ENCODE data around the gene EP400.

EP400 gene

GRCh38 chr12:132061641-132062430 is 112.1 kb downstream of the EP400 start:
- no peak for DNase-seq (ENCODE audit: insufficient read length, low spot score)
- FAIRE-seq: no peak

GRCh38 chr12:132062481-132062880 is 112.7 kb downstream of the EP400 start:
- DNase-seq (ENCODE audit: insufficient read length, low spot score) (no peak), FAIRE-seq (no peak)

- no peak for FAIRE-seq
- DNase-seq (ENCODE audit: insufficient read length, low spot score): no peak
These were observed 113.7 kb downstream of the EP400 start for GRCh38 chr12:132063491-132063890.

DNA sequence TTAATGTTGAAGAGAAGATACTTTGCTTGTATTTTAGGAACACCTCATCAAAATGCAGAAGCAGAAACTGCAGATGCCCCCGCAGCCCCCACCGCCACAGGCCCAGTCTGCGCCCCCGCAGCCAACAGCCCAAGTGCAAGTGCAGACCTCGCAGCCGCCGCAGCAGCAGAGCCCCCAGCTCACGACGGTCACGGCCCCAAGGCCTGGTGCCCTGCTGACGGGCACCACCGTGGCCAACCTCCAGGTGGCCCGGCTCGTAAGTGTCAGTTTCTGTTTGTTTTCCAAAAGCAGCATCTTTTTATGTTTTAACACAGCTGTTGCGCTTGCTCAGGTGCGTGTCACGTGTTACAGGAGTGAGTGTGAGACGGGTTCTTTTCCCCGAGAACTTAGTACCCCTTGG is 114.9 kb downstream of the EP400 start:
- DNase-seq (ENCODE audit: insufficient read length, low spot score): no peak
- no peak for FAIRE-seq

DNA sequence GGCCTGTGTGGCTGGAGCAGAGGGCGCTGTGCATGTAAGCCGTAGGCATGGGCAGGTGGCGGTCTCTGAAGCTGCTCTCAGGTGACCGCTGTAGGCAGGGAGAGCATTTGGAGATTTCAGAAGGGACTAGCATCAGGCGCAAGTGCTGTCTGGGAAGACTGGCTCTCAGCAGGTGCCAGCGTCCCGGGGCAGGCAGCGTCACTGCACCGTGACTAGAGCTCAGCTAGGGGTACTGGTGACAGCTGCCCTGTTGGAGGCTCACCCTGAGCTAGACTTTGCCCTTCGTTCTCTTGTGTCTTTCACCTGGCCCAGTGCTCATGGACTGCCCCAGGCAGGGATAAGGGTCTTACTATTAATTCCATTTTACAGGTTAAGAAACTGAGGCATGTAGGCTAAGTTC is 115.5 kb downstream of the EP400 start:
- DNase-seq (ENCODE audit: insufficient read length, low spot score) (no peak), FAIRE-seq (no peak)

- DNase-seq (ENCODE audit: insufficient read length, low spot score): no peak
- FAIRE-seq: peak; percentile 73
These were observed 116.0 kb downstream of the EP400 start for GRCh38 chr12:132065609-132066344.

GRCh38 chr12:132066345-132066685 is 116.6 kb downstream of the EP400 start:
- DNase-seq (ENCODE audit: insufficient read length, low spot score) (peak; percentile 55), FAIRE-seq (peak; percentile 93)

DNA sequence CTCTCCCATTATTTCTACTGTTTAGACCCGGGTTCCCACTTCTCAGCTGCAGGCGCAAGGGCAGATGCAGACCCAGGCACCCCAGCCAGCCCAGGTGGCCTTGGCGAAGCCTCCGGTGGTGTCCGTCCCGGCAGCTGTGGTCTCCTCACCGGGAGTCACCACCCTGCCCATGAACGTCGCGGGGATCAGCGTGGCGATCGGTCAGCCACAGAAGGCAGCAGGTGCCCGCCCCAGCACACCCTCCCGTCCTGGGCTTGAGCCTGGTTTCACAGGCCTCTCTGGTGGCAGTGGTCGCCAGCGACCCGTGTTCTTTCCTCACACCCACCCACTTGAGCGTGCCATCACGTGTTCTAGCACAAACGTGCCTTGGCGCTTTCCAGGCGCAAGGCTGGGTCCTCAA is 117.0 kb downstream of the EP400 start:
- DNase-seq (ENCODE audit: insufficient read length, low spot score): no peak
- no peak for FAIRE-seq

DNA sequence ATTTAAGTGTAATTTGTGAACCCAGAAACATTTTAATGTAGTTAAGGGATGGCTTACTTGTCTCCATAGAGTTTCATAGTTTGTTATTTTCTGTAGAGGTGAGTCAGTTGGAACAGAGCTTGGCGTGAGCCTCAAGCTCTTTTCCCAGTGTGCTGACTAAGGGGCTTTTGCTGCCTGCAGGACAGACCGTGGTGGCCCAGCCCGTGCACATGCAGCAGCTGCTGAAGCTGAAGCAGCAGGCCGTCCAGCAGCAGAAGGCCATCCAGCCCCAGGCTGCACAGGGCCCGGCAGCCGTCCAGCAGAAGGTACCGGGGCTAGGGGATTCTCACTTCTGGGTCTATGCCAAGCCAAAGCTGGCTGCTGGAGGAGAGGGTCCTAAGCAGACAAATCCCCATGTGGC is 117.4 kb downstream of the EP400 start:
- DNase-seq (ENCODE audit: insufficient read length, low spot score): no peak
- FAIRE-seq: no peak

DNA sequence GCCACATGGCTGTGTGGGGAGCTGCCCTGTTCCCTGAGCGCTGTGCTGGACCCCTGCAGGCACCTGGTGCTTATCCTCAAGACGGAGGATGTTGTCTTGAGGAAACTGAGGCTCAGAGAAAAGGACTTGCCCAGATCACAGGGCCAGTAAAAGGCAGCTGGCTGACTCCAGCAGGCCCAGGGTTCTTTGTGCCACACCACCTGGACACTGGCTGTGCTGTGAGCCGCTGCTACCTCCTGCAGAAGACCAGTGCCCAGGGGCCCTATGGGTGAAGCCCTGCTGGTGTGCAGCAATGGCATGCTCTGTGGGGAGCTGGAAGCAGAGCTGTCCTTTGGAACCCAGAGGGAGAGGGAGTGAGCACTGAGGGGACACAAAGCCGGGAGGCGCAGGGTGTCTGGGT is 118.5 kb downstream of the EP400 start:
- FAIRE-seq (no peak), DNase-seq (ENCODE audit: insufficient read length, low spot score) (no peak)

GRCh38 chr12:132069336-132069985 is 119.7 kb downstream of the EP400 start:
- DNase-seq (ENCODE audit: insufficient read length, low spot score) (no peak), FAIRE-seq (no peak)

DNA sequence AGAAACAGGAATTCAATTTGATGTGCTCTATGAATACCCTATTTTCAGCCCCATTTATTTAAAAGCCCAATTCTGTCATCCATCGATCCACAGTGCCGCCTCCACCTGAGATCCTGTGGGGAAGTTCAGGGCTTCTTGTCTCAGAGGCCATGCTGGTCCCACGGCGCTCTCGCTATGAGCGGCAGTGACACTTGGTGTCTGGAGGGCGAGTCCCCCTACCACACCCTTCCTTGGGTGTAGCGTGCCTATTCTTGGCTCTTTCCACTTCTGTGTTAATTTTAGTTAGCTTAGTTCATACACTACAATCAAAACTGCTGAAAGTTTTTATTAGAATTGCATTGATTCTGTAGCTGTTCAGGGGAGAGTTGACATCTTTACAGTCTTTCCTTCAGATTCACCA is 120.6 kb downstream of the EP400 start:
- no peak for DNase-seq (ENCODE audit: insufficient read length, low spot score)
- no peak for FAIRE-seq

DNA sequence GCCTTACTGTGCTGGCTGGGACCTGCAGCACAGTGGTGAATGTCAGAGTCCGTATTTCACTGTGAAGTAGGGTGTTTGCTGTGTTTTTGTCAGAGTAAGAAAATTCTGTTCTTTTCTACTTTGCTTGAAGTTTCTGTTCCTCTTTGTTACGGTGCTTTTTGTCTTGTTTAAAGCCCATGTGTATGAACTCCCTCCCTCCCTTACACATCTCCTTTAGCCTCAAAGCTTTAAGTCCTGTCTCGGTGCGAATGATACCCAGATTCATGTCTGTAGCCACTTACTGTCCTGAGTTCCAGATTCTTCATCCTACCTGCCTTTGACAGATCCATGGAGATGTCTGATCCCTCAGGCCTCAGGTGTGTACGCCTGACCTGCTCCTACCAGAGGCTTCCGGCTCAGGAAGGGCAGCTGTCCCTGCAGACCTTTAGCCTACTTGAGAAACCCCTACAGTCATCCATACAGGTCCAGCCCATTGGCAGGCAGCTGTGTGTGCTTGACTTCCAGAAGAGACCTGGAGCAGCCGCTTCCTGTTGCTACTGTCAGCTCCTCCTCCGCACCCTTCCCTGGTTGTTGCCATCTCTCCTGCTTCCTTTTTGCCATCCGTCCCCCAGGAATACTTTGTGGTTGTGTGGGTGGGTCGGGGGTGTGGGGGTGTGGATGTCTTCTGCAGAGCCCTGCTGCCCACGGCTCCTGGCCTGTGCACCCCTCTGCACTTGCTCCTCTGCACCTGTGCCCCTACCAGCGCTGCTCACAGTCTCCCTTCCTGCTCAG is 121.5 kb downstream of the EP400 start:
- DNase-seq (ENCODE audit: insufficient read length, low spot score) (peak; percentile 66), FAIRE-seq (peak; percentile 95)

DNA sequence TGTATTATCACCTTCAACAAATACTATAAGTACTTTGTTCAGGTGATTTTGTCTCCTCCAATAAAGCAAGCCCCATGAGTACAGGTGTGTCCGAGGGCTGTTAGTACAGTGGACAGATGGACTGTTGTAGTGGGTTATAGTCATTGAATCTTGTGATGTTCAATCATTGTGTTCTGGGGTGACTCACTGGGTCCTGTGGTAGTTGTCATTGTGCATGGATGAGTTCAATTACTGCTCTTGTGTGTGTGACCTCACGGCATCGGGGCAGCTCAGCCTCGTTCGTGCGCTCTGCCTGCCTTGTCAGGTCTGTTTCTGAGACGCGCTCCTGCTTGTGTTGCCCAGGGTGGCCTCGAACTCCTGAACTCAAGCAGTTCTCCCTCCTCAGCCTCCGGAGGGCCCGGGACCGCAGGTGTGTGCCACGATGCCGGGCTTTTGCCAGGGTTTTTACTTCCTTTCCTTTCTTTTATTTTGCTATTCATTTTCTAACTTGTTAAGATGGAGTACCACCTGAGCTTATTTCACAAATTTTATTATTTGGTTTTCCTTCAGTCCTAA is 122.2 kb downstream of the EP400 start:
- no peak for DNase-seq (ENCODE audit: insufficient read length, low spot score)
- no peak for FAIRE-seq

DNA sequence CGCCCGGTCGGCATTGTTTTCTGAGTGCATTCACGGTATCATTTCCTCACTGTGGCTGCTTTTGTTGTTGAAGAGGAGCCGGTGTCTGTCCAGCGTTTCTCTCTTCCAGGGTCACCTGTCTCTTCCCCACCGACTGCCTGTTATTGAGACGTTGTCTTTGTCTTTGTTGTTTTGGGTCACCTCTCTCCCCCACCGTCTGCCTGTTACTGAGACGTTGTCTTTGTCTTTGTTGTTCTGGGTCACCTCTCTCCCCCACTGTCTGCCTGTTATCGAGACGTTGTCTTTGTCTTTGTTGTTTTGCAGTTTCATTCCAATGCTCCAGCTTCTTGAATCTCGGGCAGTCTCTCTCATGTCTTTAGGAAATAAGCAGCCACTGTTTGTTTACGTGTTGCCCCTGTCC is 124.5 kb downstream of the EP400 start:
- no peak for FAIRE-seq
- DNase-seq (ENCODE audit: insufficient read length, low spot score): no peak

- DNase-seq (ENCODE audit: insufficient read length, low spot score) (no peak), FAIRE-seq (no peak)
These were observed 125.4 kb downstream of the EP400 start for GRCh38 chr12:132075026-132075713.

DNA sequence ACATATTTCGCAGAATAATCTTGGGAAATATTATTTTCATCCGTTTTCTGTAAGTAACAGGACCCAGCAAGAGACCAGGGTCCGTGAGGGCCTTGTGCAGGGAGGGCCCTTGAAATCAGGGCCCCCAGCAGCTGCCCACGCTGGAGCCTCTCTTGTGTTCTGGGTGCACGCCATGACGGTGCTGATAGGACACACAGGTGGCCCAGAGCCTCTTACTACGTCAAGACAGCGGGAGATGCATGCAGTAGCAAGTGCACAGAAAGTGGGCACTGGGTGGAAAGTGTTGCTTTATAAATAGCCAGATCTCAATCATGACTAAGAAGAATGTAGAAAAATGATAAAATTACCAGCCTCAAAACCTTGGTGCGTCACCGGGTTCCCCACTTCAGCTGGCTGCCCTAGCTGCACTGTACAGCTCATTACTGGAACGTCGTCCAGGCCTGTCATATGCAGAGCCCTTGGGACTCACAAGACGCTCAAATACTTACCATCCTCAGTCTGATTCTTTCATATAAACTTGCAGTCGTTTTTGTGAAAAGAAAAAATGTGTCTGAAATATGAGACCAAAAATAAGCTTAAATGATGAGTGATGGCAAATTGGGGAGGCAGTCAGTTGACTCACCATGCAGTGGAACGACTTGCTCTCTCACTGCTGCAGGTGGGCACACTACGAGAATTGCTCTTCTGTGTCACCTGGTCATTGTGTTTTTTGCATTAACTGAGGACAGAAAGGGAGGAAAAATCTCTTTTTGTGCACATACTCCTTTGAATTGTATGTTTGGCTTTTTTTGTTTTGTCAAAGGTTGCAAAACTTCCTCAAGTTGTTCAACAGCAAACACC is 126.2 kb downstream of the EP400 start:
- DNase-seq (ENCODE audit: insufficient read length, low spot score): no peak
- no peak for FAIRE-seq

GRCh38 chr12:132076711-132077110 is 127.0 kb downstream of the EP400 start:
- FAIRE-seq (no peak), DNase-seq (ENCODE audit: insufficient read length, low spot score) (no peak)

DNA sequence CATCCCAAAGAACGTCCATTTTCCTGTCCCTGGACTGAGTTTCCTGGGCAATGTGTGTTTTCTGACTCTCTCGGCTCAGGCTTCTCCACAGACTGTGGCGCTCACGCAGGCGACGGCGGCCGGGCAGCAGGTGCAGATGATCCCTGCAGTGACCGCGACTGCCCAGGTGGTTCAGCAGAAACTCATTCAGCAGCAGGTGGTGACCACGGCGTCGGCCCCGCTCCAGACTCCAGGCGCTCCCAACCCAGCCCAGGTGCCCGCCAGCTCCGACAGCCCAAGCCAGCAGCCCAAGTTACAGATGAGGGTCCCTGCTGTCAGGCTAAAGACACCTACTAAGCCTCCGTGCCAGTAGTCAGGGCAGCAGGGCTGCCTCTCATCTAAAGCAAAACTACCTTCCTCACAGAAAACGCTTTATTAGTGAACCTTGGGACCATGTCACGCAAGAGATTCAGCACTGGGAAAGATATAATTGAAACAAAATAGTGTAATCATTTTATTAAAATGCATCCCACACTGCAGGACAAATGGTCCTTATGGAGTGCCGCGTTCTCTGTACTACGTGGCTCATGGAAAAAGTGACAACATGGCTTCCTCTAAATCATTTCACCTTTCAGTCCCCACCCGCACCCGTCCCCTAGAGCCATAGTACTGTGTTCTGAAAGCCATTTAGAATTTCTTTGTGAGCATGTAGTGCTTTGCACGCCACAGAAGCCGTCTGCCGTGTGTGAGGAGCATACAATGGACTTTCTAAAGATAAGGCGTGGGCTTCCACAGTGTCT is 127.8 kb downstream of the EP400 start:
- FAIRE-seq: no peak
- no peak for DNase-seq (ENCODE audit: insufficient read length, low spot score)
